ENCODE data around the gene PRKAR1B.

PRKAR1B gene

DNA sequence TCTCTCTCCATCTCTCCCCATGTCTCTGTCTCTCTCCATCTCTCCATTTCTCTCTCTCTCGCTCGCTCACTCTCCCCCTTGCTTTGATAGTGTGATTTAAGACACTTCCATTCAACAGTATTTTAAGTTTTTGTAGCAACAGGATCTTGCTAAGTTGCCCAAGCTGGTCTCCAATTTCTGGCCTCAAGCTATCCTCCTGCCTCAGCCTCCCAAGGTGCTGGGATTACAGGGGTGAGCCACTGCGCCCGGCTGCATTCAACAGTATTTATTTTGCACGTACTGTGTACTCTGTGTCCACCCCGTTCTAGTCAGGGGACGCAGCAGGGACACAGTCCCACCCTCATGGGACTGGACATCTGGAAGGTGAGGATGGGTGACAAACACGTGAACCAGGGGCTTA, 193.0 kb downstream of the PRKAR1B start:
- no peak for DNase-seq

DNA sequence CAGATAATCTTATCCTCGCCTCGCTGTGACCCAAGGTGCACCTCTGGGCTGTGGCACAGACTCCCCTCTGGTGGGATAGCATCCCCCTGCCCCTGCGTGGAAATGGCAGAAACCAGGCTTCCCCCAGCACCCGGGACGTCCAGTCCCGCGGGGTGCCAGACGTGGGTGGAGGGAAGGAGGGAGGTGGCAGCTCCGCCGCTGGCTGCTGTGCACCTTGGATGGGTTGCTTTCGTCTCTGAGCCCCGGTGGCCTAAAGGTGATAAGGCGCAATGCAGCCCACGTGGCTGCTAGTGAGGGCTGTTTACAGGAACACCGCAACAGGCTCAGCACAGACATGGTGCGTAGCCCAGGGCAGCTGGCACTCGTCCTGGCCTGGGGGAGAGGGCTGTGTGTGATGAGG, 193.8 kb downstream of the PRKAR1B start:
- DNase-seq, result no peak

DNA sequence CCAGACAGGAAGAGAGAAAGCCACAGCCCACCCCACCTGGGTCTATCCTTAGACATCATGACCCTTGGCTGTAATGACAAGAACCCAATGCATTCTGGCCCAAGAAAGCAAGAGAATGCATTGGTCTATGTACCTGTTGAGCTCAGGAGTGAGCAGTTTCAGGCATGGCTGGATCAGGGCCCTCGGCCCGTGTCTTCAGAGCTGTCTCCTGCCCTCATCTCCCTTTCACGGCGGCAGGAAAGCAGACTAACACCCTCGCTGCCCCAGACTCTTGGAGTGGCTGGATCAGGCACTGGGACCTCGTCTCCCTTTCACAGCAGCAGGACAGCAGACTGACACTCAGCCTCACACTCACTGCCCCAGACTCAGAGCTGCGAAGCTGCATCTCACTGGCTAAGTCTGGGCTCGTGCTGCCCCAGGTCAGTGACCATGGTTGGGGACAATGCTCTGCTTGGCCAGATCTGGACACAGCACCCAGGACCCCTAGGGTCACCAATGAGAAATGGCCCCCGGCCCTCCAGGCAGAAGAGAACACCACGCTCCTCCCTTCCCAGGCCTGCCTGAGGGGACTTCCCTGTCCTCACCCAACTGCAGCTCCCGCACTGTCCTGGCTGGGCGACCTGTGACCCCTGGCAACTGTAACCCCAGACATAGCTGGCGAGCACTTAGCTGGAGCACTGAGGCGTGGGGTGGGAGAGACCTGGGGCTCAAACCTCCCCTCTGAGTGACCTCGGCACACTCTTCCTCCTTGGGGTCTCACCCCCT, 194.5 kb downstream of the PRKAR1B start:
- no peak for DNase-seq

DNA sequence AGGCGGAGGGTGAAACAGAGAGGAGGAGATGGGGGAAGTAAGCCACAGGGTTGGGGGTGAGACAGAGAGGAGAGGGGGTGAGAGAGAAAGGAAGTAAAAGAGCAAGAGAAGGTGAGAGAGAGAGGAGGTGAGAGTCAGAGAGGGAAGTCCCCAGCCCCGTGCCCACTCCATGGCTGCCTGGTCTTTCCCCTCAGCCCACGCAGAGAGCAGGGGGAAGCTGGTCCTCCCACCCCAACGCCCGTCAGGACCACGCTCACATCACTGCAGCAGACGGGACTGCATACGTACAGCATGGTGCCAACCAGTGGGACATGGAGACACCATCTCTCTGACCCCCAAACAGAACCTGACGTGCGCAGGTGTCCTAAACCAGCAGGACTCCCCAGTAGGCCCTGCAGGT, 195.3 kb downstream of the PRKAR1B start:
- peak in 1 of 2 experiments; percentile 54 for DNase-seq

DNA sequence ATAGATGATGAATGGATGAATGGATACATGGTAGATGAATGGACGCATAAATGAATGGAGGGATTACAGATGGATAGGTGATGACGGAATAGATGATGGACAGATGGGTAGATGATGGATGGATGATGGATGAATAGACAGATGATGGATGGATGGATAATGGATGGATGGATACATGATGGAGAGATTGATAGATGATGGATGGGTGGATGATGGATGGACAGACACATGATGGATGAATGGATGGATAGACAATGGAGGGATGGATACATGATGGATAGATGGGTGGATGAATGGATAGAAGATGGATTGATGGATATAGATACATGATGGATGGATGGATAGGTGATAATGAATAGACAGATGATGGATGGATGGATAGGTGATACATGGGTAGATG, 198.6 kb downstream of the PRKAR1B start:
- no peak for DNase-seq

DNA sequence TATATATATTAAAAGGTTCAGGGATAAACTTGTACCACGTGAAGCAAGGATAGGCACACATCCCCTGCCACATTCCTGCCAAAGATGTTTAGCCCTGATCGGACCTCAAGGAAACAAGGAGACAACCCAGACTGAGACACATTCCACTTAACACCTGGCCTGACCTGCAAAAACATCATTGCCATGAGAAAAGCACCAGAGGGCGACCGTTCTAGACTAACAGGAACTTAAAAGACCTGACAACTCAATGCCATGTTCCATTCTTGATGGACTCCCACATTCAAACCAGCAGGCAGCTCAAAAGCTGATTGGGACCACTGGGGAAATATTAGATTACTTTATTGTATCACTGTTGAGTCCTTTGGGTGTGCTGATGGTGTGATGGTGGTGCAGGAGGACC, 199.4 kb downstream of the PRKAR1B start:
- no peak for DNase-seq

DNA sequence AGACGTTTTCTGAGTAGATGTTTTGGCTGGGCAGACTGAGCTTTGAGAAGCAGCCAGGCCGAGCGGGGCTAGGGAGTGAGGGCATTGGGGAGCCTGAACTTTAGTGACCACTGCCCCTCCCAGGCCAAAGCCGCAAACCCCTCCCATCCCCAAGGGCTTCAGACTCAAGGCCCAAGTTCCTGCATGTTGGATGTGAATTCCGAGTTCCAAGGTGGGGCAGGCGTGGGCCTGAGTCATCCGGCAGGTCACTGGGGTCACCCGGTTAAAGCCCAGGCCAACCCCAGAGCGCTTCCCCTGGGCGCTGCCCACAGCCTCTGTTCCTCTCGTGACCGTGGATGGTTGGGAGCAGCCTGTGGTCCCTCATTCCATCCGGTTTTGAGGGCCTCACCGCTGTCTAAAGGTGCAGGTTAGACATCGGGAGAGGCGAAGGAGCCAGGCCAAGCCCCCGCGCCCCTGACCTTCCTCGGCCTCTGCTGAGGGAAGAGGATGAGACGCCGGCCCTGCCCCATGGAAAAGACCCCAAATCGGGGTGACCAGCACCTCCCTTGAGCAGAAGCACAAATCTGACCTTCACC, 200.5 kb downstream of the PRKAR1B start:
- no peak for DNase-seq

DNA sequence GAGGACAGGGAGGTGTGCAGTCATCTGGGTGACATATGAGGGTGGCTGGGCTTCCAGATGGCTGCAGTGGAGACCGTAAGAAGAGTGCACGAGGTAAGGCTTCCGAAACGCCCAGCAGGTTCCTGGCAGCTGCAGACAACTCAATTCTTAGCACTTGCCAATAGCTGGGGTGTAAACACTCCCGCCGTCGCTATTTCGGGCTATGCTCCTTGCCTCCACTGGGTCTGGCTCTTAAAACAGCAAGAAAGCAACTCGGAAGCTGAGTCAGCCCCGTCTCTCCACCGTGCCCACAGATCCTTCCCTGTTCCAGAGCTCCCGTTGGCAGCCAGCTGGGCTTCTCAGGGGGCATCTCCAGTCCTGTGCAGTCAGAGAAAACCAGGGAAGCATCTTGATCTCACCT, 201.3 kb downstream of the PRKAR1B start:
- DNase-seq, result no peak

DNA sequence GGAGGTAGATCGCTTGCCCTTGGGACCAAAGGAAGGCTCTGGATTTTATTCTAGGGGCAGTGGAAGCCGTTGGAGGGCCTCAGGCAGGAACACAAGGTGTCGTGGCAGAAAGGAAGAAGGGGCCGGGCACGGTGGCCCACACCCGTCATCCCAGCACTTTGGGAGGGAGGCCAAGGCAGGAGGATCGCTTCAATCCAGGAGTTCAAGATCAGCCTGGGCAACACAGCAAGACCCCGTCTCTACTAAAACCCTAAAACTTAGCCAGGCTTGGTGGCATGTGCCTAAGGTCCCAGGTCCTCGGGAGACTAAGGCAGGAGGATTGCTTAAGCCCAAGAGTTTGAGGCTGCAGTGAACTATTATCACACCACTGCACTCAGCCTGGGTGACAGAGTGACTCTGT, 202.3 kb downstream of the PRKAR1B start:
- no peak for DNase-seq

DNA sequence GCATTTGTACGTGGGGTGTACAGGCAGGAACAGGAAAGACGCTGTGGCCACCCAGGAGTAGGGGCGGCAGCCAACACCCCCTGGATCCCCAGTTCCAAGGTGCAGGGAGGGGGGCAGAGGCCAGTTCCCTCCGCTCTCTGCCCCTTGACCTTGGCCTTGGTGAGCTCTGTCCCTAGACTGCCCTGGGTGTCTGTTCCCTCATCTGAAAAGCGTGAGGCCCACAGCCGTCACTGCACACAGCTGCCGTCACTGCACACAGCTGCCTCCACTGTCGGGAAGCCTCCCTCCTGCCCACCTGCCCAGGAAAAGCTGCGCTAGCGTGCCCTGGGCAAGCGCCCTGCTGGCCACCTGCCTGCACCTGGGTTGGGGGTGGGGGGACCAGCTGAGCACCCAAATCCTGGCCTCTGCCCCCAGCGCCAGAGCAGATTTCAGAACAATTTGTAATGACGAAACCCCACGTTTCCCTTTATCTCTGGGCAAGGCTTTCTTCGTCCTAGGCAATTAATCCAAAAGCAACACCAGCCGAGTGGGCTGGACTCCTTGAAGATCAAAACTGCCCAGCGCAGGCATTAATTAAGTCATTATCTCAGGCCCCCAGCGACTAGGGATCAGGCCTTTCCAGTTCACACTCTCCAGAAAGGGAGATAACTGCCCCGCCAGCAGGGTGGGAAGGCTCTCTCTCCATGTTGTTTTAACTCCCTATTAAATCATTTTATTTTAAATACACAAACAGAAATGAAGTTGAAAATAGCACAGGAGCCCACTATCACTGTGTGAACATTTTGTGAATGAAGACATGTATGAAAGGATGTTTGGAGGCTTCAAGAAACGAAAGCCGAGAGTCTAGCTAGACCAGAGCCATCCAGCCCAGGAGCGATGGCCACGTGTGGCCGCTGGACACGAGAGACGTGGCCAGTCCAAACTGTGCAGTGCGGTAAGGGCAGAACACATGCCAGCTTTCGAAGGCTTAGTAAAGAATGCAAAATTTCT, 203.4 kb downstream of the PRKAR1B start:
- DNase-seq, result no peak

DNA sequence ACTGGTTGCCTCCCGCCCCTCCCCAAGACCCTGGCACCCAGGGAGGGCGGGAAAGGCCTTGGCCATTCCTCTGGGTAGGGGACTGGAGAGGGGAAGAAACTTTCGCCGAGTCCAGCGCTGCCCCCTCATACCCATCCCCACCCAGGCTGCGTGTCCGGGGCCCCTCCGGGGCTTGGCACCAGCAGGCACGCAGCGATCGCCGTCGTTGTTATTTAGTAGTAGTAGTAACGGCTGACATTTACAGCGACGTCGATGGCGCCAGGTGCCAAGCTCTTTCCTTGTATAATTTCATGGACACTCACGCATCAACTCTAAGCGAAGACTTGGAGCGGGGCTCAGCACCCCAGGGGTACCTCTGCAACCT, 204.1 kb downstream of the PRKAR1B start:
- DNase-seq, result no peak

DNA sequence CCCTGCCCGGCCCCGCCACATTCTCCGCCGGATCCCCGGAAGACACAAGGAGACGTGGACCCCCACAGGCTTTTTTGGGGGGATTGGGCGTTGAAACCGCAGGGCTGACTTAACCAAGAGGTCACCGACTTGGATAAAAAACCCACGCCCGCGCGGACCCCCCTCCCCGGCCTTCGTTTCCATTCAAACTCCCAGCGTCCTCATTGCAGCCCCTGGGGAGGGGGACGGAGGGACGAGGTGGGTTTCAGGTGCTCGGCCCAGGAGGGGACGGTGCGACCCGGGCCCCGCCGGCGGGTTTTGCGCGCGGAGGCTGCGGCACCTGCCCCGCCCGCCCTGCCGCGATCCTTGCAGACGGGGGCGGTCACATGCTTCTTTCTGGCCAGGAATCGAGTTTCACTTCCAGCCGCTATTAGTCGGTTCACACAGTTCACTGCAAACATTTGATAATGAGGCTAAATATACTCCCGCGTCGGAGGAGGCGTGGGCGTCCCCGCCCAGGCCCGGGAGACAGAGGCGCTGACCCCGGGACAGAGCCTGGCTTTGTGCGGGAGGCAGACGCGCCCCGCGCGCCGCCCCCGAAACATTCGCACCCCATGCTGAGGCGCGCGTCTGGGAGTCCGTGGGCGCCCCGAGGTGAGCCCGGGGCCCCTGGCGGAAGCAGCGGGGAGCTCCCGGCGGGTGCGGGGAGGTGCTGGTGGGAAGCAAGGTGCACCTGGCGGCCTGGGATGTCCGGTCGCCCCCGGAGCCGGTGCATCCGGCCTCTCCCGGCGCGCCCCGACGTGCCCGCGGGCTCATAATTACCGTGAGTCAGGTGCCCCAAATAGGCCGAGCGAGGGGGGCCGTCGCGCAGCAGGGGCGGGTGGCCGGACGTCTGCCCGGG, 204.8 kb downstream of the PRKAR1B start:
- peak; percentile 29 to 38 for DNase-seq

DNA sequence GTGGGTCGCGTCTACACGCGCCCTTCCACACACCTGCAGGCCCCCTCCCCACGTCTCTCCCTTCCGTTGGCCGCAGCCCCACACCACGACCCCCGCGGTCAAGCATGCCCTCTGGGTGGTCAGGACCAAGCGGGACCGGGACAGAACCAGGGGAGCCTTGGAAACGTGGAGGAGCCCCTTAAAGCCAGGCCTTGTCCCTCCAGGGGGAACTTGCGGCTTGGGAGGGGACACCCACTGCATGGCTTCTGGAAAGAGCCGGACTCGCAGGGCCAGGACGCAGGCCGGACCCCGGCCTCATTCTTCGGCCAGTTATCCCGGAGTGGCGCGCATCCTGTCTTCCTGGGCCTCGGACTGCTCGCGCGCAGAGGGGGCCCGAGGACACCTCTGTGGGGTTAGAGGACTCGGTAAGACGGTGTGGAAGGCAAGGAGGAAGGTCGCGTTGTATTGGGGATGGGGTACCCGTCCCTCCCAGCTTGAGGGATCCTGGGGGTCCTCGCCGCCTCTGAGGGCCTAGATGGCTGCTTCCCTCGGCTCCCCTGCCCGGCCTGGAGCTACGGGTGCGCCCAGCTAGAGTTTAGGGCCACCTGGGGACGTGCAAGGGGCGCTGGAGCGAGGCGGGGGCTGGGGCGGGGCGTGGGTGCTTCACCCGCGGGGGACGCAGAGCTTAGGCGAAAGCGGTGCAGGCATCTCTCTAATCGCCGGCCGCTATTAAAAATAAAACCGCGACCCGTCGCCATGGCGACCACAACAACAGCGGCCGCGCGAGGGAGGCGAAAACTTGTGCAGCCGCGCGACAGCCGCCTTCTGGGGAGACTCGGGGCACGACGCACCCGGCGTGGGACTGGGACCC, 205.6 kb downstream of the PRKAR1B start:
- DNase-seq, result no peak

DNA sequence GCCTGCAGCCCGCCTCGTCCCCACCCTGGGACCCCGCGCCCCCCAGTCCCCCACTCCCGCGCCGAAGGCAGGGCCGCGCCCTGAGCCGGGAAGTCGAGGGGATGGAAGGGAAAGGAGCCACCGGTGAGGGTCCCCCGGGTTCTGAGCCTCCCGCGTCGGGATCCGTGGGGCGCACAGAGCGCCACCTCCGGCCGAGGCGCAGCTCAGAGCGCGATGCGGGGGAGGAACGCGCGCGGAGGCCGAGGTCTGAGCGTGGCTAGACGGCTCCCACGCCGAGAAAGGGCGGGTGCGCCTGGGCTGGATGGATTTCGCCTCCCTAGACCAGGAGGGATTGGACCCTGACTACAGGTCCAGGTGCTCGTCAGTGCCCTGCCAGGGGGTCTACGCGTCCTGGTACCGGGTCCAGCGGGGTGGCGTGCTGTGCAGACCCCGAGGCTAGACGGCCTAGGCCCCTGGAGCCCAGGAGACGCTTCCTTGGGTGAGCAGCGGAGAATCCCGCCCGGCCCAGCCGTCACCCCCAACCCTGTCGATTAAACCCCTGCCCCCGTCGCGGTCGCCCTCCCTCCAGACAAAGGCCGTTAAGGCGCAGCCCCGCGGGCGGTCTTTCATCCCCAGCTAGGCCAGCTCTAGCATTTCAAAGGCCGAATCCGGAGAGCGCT, 206.4 kb downstream of the PRKAR1B start:
- no peak for DNase-seq

DNA sequence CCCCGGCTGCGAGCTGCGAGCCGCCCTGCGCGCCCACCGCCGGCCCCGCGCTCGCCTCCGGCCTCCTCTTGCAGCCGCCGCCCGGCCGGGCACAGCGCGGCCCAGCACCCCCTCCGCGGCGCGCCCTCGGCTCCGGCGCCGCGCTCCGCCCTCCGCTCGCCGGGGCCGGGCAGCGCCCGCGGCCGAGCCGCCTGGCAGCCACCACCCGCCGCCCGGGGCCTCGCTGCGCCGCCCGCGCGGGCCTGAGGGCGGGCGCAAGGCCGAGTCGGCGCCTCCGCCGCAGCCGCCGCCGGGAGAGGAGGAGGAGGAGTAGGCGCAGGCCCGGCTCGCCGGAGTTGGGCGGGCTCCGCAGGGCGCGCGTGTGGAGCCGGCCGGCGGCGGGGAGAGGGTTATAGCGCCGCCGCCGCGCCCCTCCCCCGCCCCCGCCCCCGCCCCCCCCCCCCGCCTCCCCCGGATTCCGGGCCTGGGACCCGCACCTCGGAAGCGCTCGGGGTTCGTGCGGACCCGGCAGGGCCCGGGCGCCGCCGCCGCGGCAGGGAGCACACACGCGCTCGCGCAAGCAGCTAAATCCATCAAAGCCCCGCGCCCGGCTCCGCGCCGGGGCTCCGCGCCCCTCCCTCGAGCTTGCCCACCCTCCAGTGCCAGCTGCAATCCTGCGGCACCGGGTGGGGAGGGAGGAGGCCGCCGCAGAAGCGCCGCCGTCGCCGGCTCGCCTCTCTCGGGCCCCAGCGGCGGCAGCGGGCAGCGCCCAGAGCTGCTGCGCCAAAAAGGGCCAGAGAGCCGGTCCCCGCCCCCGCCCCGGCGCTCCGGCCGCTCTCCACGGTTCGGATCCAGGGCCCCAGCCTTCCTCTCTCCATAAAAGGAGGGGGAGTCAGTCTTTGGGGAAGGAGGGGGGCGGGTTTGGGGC, 207.3 kb downstream of the PRKAR1B start, which contains the start of gene PDGFA:
PDGFA (minus strand) TSS at position 363 of the 907 bp plus-strand sequence. CDS start 845 bp downstream, outside the sequence.
- peak; percentile 26 to 34 for DNase-seq

DNA sequence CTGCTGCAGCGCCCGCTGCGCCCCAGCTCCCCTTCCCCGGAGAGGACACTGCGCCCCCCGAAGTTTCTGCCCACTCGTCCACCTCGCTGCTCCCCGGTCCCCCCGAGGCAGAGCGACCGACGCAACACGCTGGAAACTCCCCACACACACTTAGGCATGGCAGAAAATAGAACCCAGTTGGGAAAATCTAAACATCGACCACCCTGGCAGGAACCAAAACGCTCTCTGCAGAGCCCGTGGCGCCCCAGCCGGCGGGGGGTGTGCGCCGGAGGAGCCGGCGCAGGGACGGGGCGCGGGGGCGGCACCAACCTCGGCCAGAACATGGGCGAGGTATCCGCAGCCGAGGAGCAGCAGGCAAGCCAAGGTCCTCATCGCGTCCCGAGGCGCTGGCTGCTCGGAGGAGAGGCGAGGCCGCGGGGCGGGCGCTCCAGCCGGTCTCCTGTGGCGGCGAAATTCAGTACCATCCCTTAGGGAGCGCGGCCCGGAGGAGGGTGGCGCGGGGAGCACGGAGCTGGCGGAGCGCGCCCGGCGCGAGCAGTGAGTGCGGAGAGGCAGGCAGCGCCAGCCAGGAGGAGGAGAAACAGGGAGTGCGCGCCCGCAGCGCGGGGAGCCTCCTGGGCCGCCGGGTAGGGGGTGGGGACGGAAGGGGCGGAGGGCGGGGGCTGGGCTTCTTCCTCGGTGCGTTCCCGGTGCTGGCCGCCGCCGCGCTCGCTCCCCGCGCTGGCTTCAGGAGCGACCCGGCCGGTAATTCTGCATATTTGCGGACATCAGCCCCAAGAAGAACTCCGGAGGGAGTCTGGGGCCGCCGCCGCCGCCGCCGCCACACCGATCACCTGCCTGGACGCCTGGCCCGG, 208.2 kb downstream of the PRKAR1B start:
- DNase-seq, result peak; percentile 25 to 56

DNA sequence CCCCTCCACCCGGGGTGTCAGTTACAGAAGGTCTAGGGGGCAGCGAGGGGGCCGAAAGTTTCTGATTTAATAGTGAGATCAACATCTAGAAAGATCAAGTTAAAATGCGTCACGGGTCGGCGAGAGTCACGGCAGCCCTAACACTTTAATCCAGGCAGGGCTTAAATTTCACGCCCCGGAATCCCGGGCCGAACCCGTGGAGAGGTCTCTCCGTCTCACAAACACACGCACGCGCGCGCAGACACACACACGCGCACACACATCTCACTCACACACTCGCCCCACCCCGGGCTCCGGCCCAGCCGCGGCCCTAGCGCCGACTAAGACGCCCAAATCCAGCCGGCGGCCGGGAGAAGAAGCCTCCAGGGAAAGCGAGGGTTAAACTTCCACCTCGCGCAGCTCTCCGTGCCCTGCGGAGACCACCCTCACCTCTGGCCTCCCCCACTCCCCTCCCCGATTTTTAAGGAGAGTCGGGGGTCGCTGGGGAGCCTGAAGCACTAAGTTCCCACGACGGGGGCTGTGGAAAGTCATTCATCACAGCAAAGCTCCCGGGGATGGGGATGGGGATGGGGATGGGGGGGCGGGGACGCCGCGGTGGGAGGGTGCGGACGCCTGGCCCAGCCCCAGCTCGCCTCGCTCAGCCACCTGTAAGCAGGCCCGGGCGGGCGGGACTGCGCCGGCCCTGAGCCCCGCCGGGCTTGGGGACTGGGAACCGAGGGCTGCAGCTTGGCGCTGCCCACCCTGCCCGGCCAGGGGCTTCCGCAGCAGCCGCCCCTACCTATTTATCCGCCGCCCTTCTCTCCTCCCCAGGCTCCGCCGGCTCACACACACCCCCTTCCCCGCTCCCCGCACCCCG, 209.1 kb downstream of the PRKAR1B start:
- DNase-seq, result peak; percentile 18 to 28

Measured in stimulated activated CD4-positive, alpha-beta T cell treated with anti-CD3 and anti-CD28 coated beads, Interleukin-4, amount 100 ng/mL, for 4 hours (primary cell).